Gastroesophageal sphincter (tissue), 2 donors: ENCODE measurements around the gene ELMO1.

Experiments used
- POLR2A ChIP-seq, 2 donors: fragments of 450-650 bp; IDR thresholded peaks; one replicate each; pipeline ENCODE4 v1.6.1; 2017; ENCODE audit warnings: antibody characterized with exemption in 2 of 2, mild to moderate bottlenecking in 2 of 2, moderate library complexity in 1 of 2
- POLR2AphosphoS5 ChIP-seq: sonication (generic); formaldehyde crosslinking; IDR thresholded peaks from one replicate; pipeline ENCODE4 v1.6.1; 2017; ENCODE audit warnings: antibody characterized with exemption

GRCh38 chr7:37448636-37449361, at the start of gene ELMO1:
- TF ChIP-seq POLR2AphosphoS5 = peak; percentile 65
- TF ChIP-seq POLR2A (IDR thresholded peaks at IDR 0.05) = peak; percentile 54 to 62
